NCI-H1105 (cell line): ENCODE measurements around the gene CNOT1.
"Not testable (repeated sequence)": the region's sequence is repeated elsewhere in the genome, so short reads cannot be mapped to it uniquely, and the experiment has no call there.

ENCODE experiments used
- DNase-seq: peaks from one replicate; lab custom pipeline; 2025; lab: John Stamatoyannopoulos, UW

Gene CNOT1

DNA sequence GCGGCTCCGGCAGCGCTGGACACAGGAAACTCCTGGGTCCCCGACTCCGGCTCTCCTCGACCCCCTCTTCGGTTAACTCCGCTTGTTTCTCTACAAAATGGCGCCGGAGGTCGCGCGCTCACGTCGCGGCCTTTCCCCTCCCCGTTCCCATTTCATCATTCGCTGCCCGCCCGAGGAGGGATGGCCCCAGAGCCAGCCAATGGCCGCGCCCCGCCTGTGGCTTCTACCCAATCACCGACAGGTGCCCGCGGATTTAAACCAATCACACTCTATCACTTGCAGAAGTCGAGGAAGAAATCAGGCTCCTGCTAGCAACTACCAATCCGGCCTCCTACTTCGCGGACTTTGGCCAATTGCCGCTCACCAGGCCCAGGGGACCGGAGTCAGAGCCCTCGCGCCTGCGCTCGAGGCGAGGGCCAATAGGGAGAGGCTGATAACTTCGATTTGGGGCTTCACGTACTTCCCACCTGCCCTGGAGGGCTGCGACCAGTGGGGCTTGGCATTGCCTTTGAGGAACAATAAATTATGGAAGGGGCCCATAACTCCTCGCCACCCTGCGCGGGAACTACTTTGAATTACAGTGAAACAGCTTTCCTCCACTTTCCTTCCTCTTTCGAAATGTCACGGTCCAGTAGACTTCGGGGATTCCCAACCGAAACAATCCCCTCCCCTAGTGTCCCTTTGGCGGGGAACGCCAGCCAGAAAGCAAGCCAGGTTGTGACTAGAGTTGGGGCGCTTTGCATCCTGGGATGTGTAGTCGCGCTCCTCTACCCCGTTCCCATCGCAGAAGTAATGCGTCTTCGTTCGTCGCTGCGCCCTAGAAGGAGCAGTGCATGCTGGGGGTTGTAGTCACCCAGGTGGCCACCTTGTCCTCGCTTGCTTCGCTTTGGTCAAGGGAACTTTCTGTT, at the start of gene CNOT1:
Gene CNOT1, minus strand, starts transcription at position 94 of the 908 bp plus-strand sequence. CDS start 30,489 bp downstream, outside the sequence.
- DNase-seq = peak; percentile 91

DNA sequence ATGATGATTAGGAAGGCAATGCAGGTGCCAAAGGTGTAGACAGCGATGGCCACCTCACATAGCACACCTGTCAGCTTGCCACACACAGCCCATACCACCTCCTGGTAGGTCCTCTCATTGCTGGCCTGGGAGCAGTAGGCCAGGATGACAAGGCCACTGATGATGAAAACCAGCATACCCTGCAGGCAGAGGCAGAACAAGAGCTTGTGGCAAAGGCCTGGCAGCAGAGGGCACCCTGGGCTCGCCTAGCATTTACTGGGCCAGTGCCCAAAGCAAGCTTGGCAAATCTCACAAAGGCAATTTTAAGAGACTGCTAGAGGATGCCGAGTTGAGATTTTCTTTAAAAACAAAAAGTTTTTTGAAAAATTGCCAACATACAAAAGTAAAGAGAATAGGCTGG, 49.1 kb upstream of the CNOT1 start:
- DNase-seq = no peak

DNA sequence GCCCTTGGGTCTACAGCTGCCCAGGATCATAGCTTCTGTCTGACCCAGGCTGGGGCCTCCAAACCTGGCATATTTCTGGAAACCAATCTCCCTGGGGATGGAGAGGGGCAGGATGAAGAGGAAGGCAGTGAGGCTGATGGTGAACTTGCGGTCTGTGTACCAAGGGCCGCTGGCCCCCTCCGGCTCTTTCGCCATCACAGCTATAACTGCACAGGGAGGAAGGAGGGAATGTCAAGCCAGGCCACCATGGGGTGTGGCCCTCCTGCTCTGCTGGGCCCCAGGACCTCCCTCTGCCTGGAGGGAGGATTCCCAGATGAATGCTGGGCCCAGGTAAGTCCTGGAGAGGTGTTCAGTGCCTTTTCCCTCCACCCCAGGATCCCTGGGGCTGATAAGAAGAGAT, 48.6 kb upstream of the CNOT1 start:
- DNase-seq = no peak

DNA sequence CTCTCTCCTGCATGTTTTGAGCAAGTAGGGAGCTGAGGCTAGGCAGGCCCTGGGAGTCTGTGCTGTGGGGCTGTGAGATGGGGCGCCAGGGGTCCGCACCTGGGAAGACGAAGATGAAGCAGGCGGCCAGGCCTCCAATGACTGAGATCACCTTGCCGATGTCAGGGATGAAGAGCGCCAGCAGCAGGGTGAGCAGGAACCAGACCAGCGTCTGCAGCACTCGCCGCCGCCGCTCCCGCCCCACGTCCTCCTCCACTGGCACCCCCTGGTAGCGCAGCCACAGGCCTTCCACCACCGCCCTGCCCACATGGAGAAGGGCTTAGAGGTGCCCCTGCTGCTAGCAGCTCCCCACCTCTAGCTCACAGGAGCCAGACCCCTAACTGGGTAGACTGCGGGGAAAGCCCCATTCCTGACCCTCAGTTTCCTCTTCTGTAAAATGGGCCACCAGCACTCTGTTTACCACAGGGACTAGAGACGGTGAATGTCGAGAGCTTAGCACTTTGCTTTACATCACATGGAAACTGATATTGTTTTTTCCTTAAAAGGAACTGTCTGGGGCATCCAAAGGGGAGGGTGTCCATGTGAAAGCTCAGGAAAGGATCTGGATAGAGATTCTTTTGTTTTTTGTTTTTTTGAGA, 41.4 kb upstream of the CNOT1 start:
- DNase-seq = no peak

DNA sequence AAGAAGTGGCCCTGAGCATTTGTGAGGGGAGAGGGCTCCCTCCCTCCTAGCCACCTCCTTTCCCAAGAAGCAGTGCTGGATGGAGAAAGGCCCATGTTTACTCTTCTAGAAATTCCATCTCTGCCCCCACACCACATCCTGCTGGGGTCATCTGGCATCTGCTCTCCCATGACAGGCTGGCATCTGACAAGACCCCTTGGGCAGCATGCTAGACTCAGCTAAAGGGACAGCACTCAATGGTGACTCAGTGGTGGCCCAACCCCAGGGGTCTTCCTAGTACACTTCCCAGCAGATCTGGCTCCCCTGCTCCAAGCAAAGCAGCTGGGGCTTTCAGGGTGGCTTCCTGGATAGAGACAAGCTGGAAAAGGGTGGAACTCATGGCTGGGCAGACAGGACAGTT, 40.6 kb upstream of the CNOT1 start:
- DNase-seq = no peak

DNA sequence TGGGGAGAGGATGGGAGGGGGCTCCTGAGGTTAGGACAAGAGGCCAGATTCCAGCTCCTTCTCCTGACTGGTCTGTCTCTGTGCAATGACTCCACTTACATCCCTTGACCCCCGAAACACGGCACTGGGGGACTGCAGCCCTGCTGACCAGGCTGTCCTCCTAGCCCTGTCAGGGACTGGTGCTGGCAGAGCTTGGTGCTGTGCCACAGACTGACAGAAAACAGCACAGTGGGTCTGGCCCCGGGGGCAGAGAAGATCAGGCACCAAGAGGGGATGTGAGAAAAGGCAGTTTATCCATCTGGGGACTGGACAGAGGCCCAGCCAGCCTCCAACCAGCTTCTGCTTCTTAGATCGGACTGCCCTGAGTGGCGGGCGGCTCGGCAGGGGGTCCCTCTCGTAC, 35.6 kb upstream of the CNOT1 start:
- DNase-seq = no peak

DNA sequence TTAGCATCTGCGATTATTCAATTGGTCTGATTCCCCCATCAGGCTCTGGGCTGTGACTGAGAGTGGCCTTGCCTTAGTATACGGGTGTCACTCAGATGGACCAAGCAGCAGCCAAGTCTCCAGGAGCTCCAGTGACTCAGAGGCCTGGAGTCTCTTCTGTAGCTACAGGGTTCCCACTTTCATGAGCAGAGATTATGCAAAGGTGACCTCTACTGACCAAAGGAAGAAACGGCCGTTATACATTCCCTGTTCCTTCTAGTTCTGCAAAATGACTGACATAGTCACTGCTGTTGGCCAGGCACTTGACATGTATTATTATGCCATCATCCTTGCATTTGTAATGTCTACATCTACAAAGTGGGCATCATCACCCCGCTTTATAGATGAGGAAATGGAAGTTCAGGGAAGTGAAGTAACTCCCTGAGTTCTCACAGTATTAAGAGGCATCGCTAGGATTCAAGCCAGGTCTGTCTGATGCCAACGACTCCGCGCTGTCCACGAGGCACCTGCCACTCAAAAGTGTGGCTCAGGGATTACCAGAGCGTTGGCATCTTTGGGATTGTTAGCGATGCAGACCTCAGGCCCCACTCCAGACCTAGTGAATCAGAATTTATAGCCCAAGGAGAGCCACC, 31.7 kb upstream of the CNOT1 start:
- DNase-seq = peak; percentile 15

DNA sequence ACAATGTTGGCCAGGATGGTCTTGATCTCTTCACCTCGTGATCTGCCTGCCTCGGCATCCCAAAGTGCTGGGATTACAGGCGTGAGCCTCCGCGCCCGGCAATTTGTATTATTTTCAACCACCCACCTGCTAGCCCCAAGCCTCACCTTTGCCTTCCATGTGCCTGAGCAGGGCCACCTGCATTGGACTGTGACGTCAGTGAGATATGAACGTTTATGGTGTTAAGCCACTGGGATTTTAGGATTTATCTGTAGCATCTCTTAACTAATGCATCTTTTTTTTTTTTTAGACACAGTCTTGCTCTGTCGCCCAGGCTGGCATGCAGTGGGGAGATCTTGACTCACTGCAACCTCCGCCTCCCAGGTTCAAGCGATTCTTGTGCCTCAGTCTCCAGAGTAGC, 30.3 kb upstream of the CNOT1 start:
- not testable (repeated sequence) for DNase-seq

DNA sequence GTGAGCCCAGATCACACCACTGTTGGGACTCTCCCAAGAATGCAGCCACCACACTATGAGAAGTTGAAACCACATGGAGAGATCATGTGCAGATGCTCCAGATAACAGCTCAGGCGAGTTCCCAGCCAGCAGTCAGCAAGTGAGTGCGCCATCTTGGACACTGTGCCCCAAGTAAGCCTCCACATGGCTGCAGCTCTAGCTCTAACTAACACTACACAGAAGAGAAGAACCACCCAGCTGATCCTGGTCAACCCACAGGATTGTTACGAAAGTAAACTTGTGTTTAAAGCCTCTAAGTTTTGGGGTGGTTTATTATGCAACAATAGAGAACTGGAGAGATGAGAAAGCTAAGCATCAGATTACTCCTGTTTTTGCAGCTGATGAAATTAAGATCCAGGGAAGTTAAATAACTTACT, 29.2 kb upstream of the CNOT1 start:
- no peak for DNase-seq

DNA sequence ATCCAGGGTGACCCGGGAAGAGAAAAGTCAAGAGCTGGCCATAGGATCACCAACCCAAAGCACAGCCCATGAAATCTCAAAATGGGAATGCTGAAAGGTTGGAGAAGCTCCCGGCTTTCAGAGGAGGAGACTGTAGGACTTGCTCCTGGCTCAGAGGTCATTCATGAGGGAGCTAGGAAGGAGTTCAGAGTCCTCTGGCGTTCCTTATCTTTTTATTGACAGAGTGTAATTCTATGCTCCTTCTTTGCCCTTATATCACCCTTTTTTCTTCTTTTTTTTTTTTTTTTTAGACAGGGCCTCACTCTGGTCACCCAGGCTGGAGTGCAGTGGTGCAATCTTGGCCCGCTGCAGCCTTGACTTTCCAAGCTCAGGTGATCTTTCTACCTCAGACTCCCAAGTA, 27.3 kb upstream of the CNOT1 start:
- DNase-seq = no peak

DNA sequence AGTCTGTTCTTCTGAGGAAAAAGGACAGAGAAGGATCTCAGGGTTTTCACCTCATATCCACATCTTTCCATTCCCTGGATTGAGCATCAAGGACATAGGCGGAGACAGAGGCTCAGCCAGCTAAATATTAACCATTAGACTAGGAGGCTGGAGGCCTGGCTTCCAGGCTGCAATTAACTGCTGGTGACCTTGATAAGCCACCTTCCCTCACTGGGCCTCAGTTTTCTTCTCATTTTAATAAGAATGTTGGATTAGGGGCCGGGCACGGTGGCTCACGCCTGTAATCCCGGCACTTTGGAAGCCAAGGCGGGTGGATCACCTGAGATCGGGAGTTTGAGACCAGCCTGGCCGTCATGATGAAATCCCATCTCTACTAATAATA, 25.6 kb upstream of the CNOT1 start:
- no peak for DNase-seq

DNA sequence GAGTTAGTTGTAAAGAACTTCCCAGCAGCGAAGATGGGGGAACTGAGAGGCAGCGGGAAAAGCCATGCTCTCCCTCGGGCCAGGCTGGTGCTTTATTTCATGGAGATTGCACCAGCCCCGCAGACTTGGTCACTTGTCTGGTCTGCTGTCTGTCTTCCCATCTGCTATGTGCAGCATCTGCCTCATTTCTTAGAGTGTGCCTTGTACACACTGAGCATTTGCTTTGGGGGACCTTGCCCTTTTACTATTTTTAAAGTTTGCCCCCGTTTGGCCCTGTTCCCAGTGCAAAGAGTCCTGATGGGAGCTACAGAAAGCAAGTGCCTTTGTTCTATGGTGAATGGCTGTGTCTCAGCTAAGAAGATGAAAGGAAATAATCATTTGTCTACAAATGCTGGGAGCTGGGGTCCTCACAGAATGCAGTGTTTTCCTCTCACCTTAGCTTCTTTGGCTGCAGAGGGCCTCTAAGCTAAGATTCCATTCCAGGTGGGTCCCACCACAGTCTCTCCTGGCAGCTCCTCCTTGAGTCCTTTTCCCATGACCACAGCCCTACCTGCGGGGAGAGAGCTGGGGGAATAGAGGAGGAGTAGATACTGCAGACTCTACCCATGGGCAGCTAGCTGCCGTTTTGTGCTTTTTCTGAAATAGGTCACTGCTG, 25.1 kb upstream of the CNOT1 start:
- DNase-seq = no peak

DNA sequence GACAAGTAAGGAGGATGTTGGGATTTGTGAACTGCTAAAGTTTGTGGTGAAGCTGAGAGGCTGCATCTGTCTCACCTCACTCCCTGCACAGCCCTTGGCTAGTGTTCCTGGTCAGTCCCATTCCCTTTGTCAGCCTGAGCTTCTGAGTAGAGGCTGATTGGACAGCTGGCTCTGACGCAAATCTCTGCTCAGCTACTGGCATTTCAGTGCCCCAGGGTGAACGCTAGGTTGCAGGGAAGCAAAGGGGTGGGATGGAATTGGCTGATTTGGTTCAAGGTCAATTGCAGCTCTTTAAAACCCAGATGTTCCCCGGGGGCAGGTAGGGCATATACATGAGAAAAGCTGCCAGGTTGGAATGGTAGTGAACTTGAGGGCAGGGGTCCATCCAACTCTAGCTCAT, 23.1 kb upstream of the CNOT1 start:
- DNase-seq = no peak

DNA sequence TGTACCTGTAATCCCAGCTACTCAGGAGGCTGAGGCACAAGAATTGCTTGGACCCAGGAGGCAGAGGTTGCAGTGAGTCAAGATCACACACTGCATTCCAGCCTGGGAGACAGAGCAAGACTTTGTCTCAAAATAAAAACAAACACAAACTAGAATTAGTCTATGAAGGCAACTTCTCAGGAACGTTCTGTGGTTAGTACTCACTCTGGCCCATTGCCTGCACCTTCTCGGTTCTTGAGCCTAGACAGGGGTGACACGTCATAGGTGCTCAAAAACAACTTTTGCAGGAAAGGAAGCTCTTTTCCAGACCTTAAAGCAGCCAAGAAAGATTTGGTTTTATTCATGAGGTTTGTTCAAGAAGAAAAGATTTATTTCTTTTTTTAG, 22.3 kb upstream of the CNOT1 start:
- no peak for DNase-seq

DNA sequence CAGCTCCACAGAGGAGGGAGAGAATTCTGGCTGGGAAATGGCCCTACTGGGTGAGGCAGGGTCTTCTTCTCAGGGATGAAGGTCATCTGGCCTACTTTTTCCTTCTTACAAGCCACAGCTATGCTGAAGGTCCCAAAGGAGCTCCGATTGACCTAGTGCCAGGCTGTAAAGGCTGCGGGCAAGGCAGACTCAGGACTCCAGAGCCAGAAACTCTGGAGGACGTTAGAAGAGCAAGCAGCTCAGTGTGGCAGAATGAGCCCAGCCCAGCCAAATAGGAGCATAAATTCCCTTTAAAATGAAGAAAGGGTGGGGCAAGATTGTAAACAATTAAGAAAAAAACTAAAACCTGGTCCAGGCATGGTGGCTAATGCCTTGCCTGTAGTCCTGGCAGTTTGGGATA, 20.1 kb upstream of the CNOT1 start:
- no peak for DNase-seq

DNA sequence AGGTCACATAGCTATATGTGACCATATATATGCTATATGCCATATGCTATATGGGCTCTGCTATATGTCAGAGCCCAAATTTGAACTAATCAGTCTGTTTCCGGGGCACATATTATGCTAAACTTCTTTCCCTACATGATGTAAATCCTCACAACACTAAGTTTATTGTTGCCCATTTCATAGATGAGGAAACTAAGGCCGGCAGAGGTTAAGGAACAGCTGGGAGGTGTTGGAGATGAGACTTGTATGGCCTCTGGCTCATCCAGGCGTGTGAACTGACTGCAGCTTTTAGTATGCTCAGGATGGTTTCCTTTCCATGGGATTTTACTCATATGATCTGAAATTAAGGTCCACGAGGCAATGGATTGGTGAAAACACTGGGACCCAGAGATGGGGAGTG, 17.5 kb upstream of the CNOT1 start:
- no peak for DNase-seq

DNA sequence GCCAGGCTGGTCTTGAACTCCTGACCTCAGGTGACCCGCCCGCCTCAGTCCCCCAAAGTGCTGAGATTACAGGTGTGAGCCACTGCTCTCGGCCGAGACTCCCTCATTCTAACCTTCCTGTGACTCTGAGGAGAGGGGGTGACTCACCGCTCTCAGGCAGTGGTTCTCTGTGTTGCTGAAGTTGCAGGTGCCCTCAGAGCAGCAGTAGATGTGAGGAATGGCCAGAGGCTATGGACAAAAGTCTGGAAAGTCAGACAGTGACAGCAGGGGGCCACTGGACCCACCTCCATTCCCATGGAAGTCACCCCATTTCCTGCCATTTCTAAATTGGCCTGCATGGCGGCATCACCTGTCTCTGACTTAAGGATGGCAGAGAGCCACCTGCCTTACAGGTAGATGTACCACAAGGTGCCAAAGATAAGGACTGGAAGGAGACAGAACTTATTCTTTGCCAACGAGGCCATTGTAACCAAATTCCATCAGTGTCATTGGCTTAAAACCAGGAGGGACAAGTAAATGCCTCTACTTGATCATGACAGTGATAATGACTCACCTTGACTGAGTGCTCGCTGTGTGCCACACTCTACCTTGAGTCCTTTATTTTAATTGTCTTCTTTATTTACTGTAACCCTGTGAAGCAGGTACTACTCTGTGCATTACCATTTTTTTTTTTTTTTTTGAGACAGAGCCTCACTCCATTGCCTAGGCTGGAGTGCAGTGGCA, 15.3 kb upstream of the CNOT1 start:
- no peak for DNase-seq

DNA sequence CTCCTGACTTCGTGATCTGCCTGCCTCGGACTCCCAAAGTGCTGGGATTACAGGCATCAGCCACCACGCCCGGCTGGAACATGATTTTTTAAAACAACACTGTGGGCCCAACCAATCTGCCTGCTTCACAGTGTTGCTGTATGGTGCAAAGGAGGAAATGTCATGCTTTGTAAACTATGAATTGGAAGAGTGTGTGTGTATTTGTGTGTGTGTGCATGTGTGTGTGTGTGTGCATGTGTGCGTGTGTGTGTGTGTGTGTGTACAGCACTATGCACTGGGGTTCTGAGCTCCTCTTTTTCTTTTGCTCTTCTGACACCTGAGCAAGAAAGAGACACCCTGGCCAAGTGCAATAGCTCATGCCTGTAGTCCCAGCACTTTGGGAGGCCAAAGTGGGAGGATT, 14.5 kb upstream of the CNOT1 start:
- no peak for DNase-seq

DNA sequence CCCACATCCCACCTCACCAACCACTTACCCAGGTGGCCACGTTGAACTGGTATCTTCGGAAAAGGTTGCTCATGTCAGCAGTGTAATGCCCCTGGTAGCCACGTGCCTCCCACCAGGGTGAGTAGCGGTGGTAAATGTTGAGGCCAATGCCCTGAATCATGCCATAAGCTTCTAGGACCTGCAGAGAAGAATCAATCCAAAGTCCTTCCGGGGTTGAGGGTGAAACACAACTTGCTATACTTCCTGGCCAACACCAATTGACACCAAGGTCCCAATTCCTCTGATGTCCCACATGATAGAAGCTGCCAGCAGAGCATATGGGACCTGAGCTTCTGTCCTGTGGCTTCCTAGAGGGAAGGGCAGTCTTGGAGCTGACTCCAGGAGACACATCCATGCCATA, 11.3 kb upstream of the CNOT1 start:
- DNase-seq = no peak

DNA sequence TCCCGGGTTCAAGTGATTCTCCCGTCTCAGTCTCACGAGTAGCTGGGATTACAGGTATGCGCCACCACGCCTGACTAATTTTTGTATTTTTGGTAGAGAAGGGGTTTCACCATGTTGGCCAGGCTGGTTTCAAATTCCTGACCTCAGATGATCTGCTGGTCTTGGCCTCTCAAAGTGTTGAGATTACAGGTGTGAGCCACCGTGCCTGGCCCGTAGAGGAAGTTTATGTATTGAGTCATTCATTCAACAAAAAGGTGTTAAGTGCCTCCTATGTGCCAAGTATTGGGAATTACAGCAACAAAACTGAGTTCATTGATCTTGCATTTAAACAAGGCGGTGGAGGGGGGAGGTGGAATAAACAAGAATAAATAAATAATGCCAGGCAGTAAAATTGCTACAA, 10.2 kb upstream of the CNOT1 start:
- DNase-seq = no peak

DNA sequence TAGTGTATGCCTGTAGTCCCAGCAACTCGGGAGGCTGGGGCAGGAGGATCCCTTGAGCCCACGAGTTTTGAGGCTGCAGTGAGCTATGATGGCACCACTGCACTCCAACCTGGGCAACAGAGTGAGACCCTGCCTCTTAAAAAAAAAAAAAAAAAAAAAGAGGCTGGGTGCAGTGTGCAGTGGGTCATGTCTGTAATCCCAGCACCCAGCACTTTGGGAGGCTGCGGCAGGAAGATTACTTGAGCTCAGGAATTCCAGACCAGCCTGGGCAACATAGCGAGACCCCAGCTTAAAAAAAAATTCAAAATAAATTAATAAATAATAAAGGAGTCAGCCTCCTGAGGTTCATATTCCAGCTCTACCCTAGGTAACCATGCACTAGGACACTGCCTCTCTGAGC, 9.6 kb upstream of the CNOT1 start:
- DNase-seq = no peak
